Aorta (tissue), 5 donors: Measurements from ENCODE around the gene MORN1. TPM values are rescaled to one million over a fixed set of nuclear protein-coding genes. Genes with fewer than 3 reads are reported as not detected.

ENCODE experiments used
- ATAC-seq: fragments of 200-7000 bp; cut with Tn5 transposase; one replicate; pipeline ENCODE4 v1.9.1; 2022; ENCODE audit warnings: moderate library complexity; ENCODE audit not compliant: low FRiP score
- DNase-seq, 2 donors: peaks; one replicate each; pipeline ENCODE4 v3.0.0-alpha.2; 2020
- H3K27ac ChIP-seq, 2 donors: one replicate each; pipeline ENCODE4 v1.5.1; 2013; ENCODE audit warnings: low read length in 2 of 2, mild to moderate bottlenecking in 2 of 2, moderate library complexity in 2 of 2, control low read depth in 1 of 2, inconsistent platforms in 1 of 2, low read depth in 1 of 2
- H3K27me3 ChIP-seq, 2 donors: one replicate each; pipeline ENCODE4 v1.6.1; 2013; ENCODE audit warnings: control low read depth in 1 of 2, low read length in 1 of 2, mild to moderate bottlenecking in 1 of 2, moderate library complexity in 1 of 2; ENCODE audit not compliant: insufficient read depth in 2 of 2, control insufficient read depth in 1 of 2
- H3K36me3 ChIP-seq, 2 donors: one replicate each; pipeline ENCODE4 v1.6.1; 2013; ENCODE audit warnings: control low read depth in 1 of 2, low read length in 1 of 2, mild to moderate bottlenecking in 1 of 2; ENCODE audit not compliant: insufficient read depth in 2 of 2, control insufficient read depth in 1 of 2
- H3K4me1 ChIP-seq, 2 donors: one replicate each; pipeline ENCODE4 v1.6.1; 2013; ENCODE audit warnings: low read length in 2 of 2, control low read depth in 1 of 2, mild to moderate bottlenecking in 1 of 2, moderate library complexity in 1 of 2; ENCODE audit not compliant: insufficient read depth in 2 of 2, control insufficient read depth in 1 of 2
- H3K4me3 ChIP-seq, 2 donors: one replicate each; pipeline ENCODE4 v1.5.1; 2013; ENCODE audit warnings: low read length in 2 of 2, control low read depth in 1 of 2, mild to moderate bottlenecking in 1 of 2
- H3K9me3 ChIP-seq: one replicate; pipeline ENCODE4 v1.6.1; 2013; ENCODE audit warnings: mild to moderate bottlenecking, low read length; ENCODE audit not compliant: control insufficient read depth
- WGBS, 2 donors: extraction: QIAGEN DNeasy Blood & Tissue Kit; methylation state at CpG; one replicate each; pipeline ENCODE4 v1.1.7; 2013; 5-methylcytosine and 5-hydroxymethylcytosine counted together
- intact Hi-C, 2 donors: fragments of 100-400 bp; cut with DNase I; formaldehyde crosslinking; loops; one replicate each; pipeline versions ENCODE4 v1.14.2 to v1.15.0; 2022
- polyA plus RNA-seq, 2 donors: library from polyadenylated mRNA; stranded (reverse); fragments of 200-250 nt; gene quantifications; one replicate each; pipeline ENCODE4 v1.2.3, GENCODE V29; 2013
- total RNA-seq, 2 donors: library from RNA; stranded (reverse); fragmentation: NEBNext Ultra II Directional; extraction: Animal tissue kit (Norgen Biotek cat#: 25700); gene quantifications; one replicate each; pipeline ENCODE4 v1.2.1, GENCODE V29; 2021
- donor health status: healthy with polysubstance abuse.
- donor health status: Bipolar disorder and iron deficiency.
- donor health status: DM: no; HTN: no; CAD: no.
- donor health status: DM: no; HTN: no; CAD: no.
- donor health status: DM: yes; HTN: yes; CAD: no.

Gene MORN1
- total and polyA plus RNA-seq, 4 donors: 0.50 to 12.0 (median 6.9) TPM

- DNase-seq: no peak
- 84 to 89% methylated on average over 20 of the region's 20 CpGs for WGBS, 2 donors
- H3K27ac ChIP-seq: no peak overlapping the region
- H3K36me3 ChIP-seq: peaks cover 0 to 13% of the 10 kb centered on the region in 2 donors
- no peaks in the 10 kb centered on the region for H3K4me1 ChIP-seq
- no peaks in the 10 kb centered on the region for H3K9me3 ChIP-seq
- no peak for ATAC-seq
- no peaks in the 10 kb centered on the region for H3K27me3 ChIP-seq
- no peak overlapping the region for H3K4me3 ChIP-seq
- intact Hi-C loops: no loop called here
Observed at GRCh38 chr1:2308844-2309243, 82.5 kb downstream of the MORN1 start.

GRCh38 chr1:2307972-2308371, 83.4 kb downstream of the MORN1 start:
- no peaks in the 10 kb centered on the region for H3K4me1 ChIP-seq
- DNase-seq: no peak
- H3K27ac ChIP-seq: no peak overlapping the region
- no peaks in the 10 kb centered on the region for H3K27me3 ChIP-seq
- H3K4me3 ChIP-seq: no peak overlapping the region
- 90 to 92% methylated on average over 15 of the region's 15 CpGs for WGBS, 2 donors
- intact Hi-C loops: no loop called here
- no peaks in the 10 kb centered on the region for H3K9me3 ChIP-seq
- H3K36me3 ChIP-seq: peaks cover 0 to 13% of the 10 kb centered on the region in 2 donors
- no peak for ATAC-seq

- intact Hi-C loops: no loop called here
- Histone ChIP-seq H3K36me3 (peaks cover 0 to 13% of the 10 kb centered on the region in 2 donors), H3K4me1 (no peaks in the 10 kb centered on the region), H3K27me3 (no peaks in the 10 kb centered on the region), H3K4me3 (no peak overlapping the region), H3K27ac (no peak overlapping the region), H3K9me3 (no peaks in the 10 kb centered on the region)
- WGBS, 2 donors: 94 to 95% methylated on average over 41 of the region's 41 CpGs
- ATAC-seq: no peak
- no peak for DNase-seq
Observed at GRCh38 chr1:2307064-2307605, 84.2 kb downstream of the MORN1 start.

GRCh38 chr1:2306151-2306978, 85.0 kb downstream of the MORN1 start:
- DNase-seq (no peak), ATAC-seq (no peak)
- Histone ChIP-seq H3K27ac (no peak overlapping the region), H3K36me3 (peaks cover 0 to 13% of the 10 kb centered on the region in 2 donors), H3K9me3 (no peaks in the 10 kb centered on the region), H3K27me3 (no peaks in the 10 kb centered on the region), H3K4me3 (no peak overlapping the region), H3K4me1 (no peaks in the 10 kb centered on the region)
- intact Hi-C loops: no loop called here
- WGBS, 2 donors: 86 to 88% methylated on average over 61 to 81 of the region's 81 CpGs

- WGBS, 2 donors: 74% methylated on average over 49 of the region's 49 CpGs
- no peak overlapping the region for H3K27ac ChIP-seq
- no peak overlapping the region for H3K4me3 ChIP-seq
- intact Hi-C loops: no loop called here
- no peak for ATAC-seq
- no peaks in the 10 kb centered on the region for H3K9me3 ChIP-seq
- H3K36me3 ChIP-seq: peaks cover 0 to 13% of the 10 kb centered on the region in 2 donors
- no peaks in the 10 kb centered on the region for H3K27me3 ChIP-seq
- no peak for DNase-seq
- no peaks in the 10 kb centered on the region for H3K4me1 ChIP-seq
Observed at GRCh38 chr1:2304921-2305681, 86.3 kb downstream of the MORN1 start.

GRCh38 chr1:2304282-2304681, 87.1 kb downstream of the MORN1 start:
- intact Hi-C loops: no loop called here
- H3K4me1 ChIP-seq: no peaks in the 10 kb centered on the region
- 89% methylated on average over 20 to 22 of the region's 22 CpGs for WGBS, 2 donors
- DNase-seq (no peak), ATAC-seq (no peak)
- no peaks in the 10 kb centered on the region for H3K27me3 ChIP-seq
- H3K36me3 ChIP-seq: peaks cover 0 to 13% of the 10 kb centered on the region in 2 donors
- no peak overlapping the region for H3K4me3 ChIP-seq
- H3K27ac ChIP-seq: no peak overlapping the region
- no peaks in the 10 kb centered on the region for H3K9me3 ChIP-seq

GRCh38 chr1:2303781-2304180, 87.6 kb downstream of the MORN1 start:
- Histone ChIP-seq H3K4me3 (no peak overlapping the region), H3K27ac (no peak overlapping the region), H3K27me3 (no peaks in the 10 kb centered on the region), H3K4me1 (no peaks in the 10 kb centered on the region), H3K9me3 (no peaks in the 10 kb centered on the region), H3K36me3 (peaks cover 0 to 13% of the 10 kb centered on the region in 2 donors)
- WGBS, 2 donors: 89 to 92% methylated on average over 22 to 26 of the region's 26 CpGs
- DNase-seq (no peak), ATAC-seq (no peak)
- intact Hi-C loops: no loop called here

GRCh38 chr1:2303016-2303775, 88.2 kb downstream of the MORN1 start:
- H3K27ac ChIP-seq: no peak overlapping the region
- intact Hi-C loops: no loop called here
- WGBS, 2 donors: 82 to 84% methylated on average over 35 of the region's 35 CpGs
- DNase-seq: no peak
- ATAC-seq: no peak
- no peak overlapping the region for H3K4me3 ChIP-seq
- H3K27me3 ChIP-seq: no peaks in the 10 kb centered on the region
- peaks cover 0 to 13% of the 10 kb centered on the region in 2 donors for H3K36me3 ChIP-seq
- no peaks in the 10 kb centered on the region for H3K4me1 ChIP-seq
- no peaks in the 10 kb centered on the region for H3K9me3 ChIP-seq
